GM23338 (cell line): Measurements from ENCODE around the gene CES3. TPM values are rescaled to one million over a fixed set of nuclear protein-coding genes. Genes with fewer than 3 reads are reported as not detected.
A peak's percentile ranks its signal among the peaks of the same experiment; 100 is the strongest.

Experiments
- ATAC-seq: fragments of 200-7000 bp; cut with Tn5 transposase; 3 replicates; pipeline ENCODE4 v1.9.1; 2020
- DNase-seq: peaks from one replicate; pipeline ENCODE4 v3.0.0-alpha.2; 2015; ENCODE audit warnings: low spot score
- H2AFZ ChIP-seq: fragments of 200-600 bp; sonication (generic); 2 replicates; pipeline ENCODE4 v1.8.0; 2016; ENCODE audit warnings: antibody characterized with exemption, mild to moderate bottlenecking, moderate library complexity
- H3F3A ChIP-seq: fragments of 200-600 bp; sonication (generic); replicated peaks from 2 replicates; pipeline ENCODE4 v1.8.0; 2017; ENCODE audit warnings: antibody characterized with exemption, mixed run types, low read depth
- H3K27ac ChIP-seq: fragments of 200-600 bp; sonication (generic); 2 replicates; pipeline ENCODE4 v1.6.1; 2016; ENCODE audit warnings: low read depth
- H3K27me3 ChIP-seq: fragments of 200-600 bp; sonication (generic); 2 replicates; pipeline ENCODE4 v1.8.0; 2016; ENCODE audit warnings: mild to moderate bottlenecking, mixed run types, moderate library complexity; ENCODE audit not compliant: insufficient read depth
- H3K36me3 ChIP-seq: fragments of 200-600 bp; sonication (generic); 2 replicates; pipeline ENCODE4 v1.8.0; 2016; ENCODE audit warnings: mild to moderate bottlenecking; ENCODE audit not compliant: insufficient read depth
- H3K4me1 ChIP-seq: fragments of 200-600 bp; sonication (generic); 2 replicates; pipeline ENCODE4 v1.8.0; 2016; ENCODE audit warnings: mild to moderate bottlenecking, moderate library complexity; ENCODE audit not compliant: insufficient read depth
- H3K4me2 ChIP-seq: fragments of 200-600 bp; sonication (generic); 2 replicates; pipeline ENCODE4 v1.7.1; 2017; ENCODE audit warnings: mixed run types
- H3K4me3 ChIP-seq: fragments of 200-600 bp; sonication (generic); 2 replicates; pipeline ENCODE4 v1.6.1; 2016; ENCODE audit warnings: mixed run types
- H3K79me2 ChIP-seq: fragments of 200-600 bp; sonication (generic); replicated peaks from 2 replicates; pipeline ENCODE4 v1.8.0; 2017; ENCODE audit warnings: mild to moderate bottlenecking; ENCODE audit not compliant: insufficient read depth
- H3K9me2 ChIP-seq: fragments of 200-600 bp; sonication (generic); 2 replicates; pipeline ENCODE4 v1.8.0; 2017; ENCODE audit not compliant: insufficient read depth
- H4K20me1 ChIP-seq: fragments of 200-600 bp; sonication (generic); replicated peaks from 2 replicates; pipeline ENCODE4 v1.8.0; 2017; ENCODE audit warnings: mild to moderate bottlenecking; ENCODE audit not compliant: insufficient read depth
- H3K27ac Mint-ChIP-seq: 2 replicates; pipeline ENCODE4 v1.8.0; 2020; ENCODE audit warnings: inconsistent platforms, mild to moderate bottlenecking, moderate library complexity, mixed read lengths
- H3K27me3 Mint-ChIP-seq: 3 replicates; pipeline ENCODE4 v1.8.0; 2022; ENCODE audit warnings: low read depth, mild to moderate bottlenecking, moderate library complexity, mixed read lengths, inconsistent platforms; ENCODE audit not compliant: insufficient read depth, poor library complexity
- H3K36me3 Mint-ChIP-seq: 3 replicates; pipeline ENCODE4 v1.8.0; 2021; ENCODE audit warnings: low read depth, mild to moderate bottlenecking, inconsistent platforms, moderate library complexity, mixed read lengths
- H3K4me1 Mint-ChIP-seq: 3 replicates; pipeline ENCODE4 v1.8.0; 2020; ENCODE audit warnings: mild to moderate bottlenecking, inconsistent platforms, mixed read lengths
- H3K4me3 Mint-ChIP-seq: 3 replicates; pipeline ENCODE4 v1.8.0; 2021; ENCODE audit warnings: moderate library complexity, mild to moderate bottlenecking, inconsistent platforms, mixed read lengths
- H3K9me3 Mint-ChIP-seq: 3 replicates; pipeline ENCODE4 v1.8.0; 2020; ENCODE audit warnings: moderate library complexity, mild to moderate bottlenecking, inconsistent platforms, mixed read lengths
- CREB1 ChIP-seq: fragments of 250-450 bp; sonication (Bioruptor Pico); IDR thresholded peaks from 2 replicates; pipeline ENCODE4 v1.5.0; 2020; ENCODE audit warnings: low read depth, mild to moderate bottlenecking, moderate library complexity
- CTCF ChIP-seq, 2 experiments: fragments of 200-600 bp in 1 of 2; sonication (generic) in 1 of 2; conservative IDR thresholded peaks; 2 replicates each; pipeline versions ENCODE4 v1.5.1 to v1.6.1; 2016 to 2017; ENCODE audit warnings: antibody characterized with exemption in 2 of 2, low read depth in 2 of 2, mild to moderate bottlenecking in 2 of 2, moderate library complexity in 1 of 2
- ETS1 ChIP-seq: IDR thresholded peaks from 2 replicates; pipeline ENCODE4 v1.6.1; 2016; ENCODE audit warnings: antibody characterized with exemption
- EZH2 ChIP-seq: fragments of 200-600 bp; sonication (generic); IDR thresholded peaks from one replicate; pipeline ENCODE4 v1.8.0; 2017; ENCODE audit warnings: antibody characterized with exemption, mild to moderate bottlenecking, low read depth; ENCODE audit not compliant: unreplicated experiment
- NANOG ChIP-seq: IDR thresholded peaks from 2 replicates; pipeline ENCODE4 v1.6.1; 2016; ENCODE audit warnings: antibody characterized with exemption, borderline replicate concordance
- REST ChIP-seq: IDR thresholded peaks from one replicate; pipeline ENCODE4 v1.6.1; 2018; ENCODE audit warnings: antibody characterized with exemption; ENCODE audit not compliant: unreplicated experiment
- ZNF331 ChIP-seq: fragments of 250-450 bp; sonication (Bioruptor Pico); IDR thresholded peaks from 2 replicates; pipeline ENCODE4 v1.5.0; 2020; ENCODE audit warnings: low read depth, mild to moderate bottlenecking, moderate library complexity
- ZNF462 ChIP-seq: fragments of 250-450 bp; sonication (Bioruptor Pico); IDR thresholded peaks from 2 replicates; pipeline ENCODE4 v1.5.0; 2020; ENCODE audit warnings: mild to moderate bottlenecking, moderate library complexity
- polyA plus RNA-seq: library from polyadenylated mRNA; unstranded; fragments of >200 nt; fragmentation: Nextera tagmentation; extraction: Ambion mirVana; gene quantifications from 2 replicates; pipeline ENCODE4 v1.2.1, GENCODE V29; 2016
- total RNA-seq: library from RNA; depleted of rRNA; stranded (reverse); fragments of >200 nt; shearing (Covaris generic); gene quantifications from 2 replicates; pipeline ENCODE4 v1.2.3, GENCODE V29; 2014

Gene CES3
- total and polyA plus RNA-seq, 2 experiments from 2014 or later: 0.55 to 1.0 TPM

- TF ChIP-seq ZNF331 (CRISPR knock-in tag) (no peak), EZH2 (no peak), REST (no peak), ETS1 (no peak), CREB1 (no peak), NANOG (no peak), ZNF462 (CRISPR knock-in tag) (no peak), CTCF (conservative IDR thresholded peaks at IDR 0.05; ENCODE audit: low read depth in 2 of 2) (peak; percentile 91 to 96)
- Histone ChIP-seq H3K4me3 (peak overlapping the region; percentile 60), H3K27me3 (peaks cover 46% of the 10 kb centered on the region), H3K27ac (no peak overlapping the region), H4K20me1 (no peaks in the 10 kb centered on the region), H3K9me2 (no peaks in the 10 kb centered on the region), H2AFZ (peak overlapping the region; percentile 98; the same call in 1 of the 2 replicates), H3F3A (no peaks in the 10 kb centered on the region), H3K79me2 (no peaks in the 10 kb centered on the region), H3K4me1 (peaks cover 3% of the 10 kb centered on the region; the same call in 1 of the 2 replicates), H3K36me3 (no peaks in the 10 kb centered on the region), H3K4me2 (peak overlapping the region; percentile 87)
- ATAC-seq (peak; percentile 79), DNase-seq (peak; percentile 94)
- Mint-ChIP-seq H3K9me3 (peaks cover 10% of the 10 kb centered on the region; the same call in 2 of the 3 replicates), H3K4me3 (peak overlapping the region; percentile 66), H3K27ac (no peak overlapping the region), H3K4me1 (no peaks in the 10 kb centered on the region; the same call in 2 of the 3 replicates), H3K27me3 (peaks cover 37% of the 10 kb centered on the region), H3K36me3 (peaks cover 9% of the 10 kb centered on the region; the same call in 1 of the 3 replicates)
These were observed 13.6 kb upstream of the CES3 start for GRCh38 chr16:66947302-66948065.
